Cerebellar cortex (tissue), 1 donor: ENCODE measurements around the gene RRP7A.
"Not testable (repeated sequence)": the region's sequence is repeated elsewhere in the genome, so short reads cannot be mapped to it uniquely, and the experiment has no call there.

Experiments
- DNase-seq: peaks from one replicate; pipeline ENCODE4 v3.0.0-alpha.2; 2015; ENCODE audit warnings: low spot score

Gene RRP7A

GRCh38 chr22:42495533-42496141, 24.0 kb downstream of the RRP7A start:
- not testable (repeated sequence) for DNase-seq

- no peak for DNase-seq
These were observed 26.2 kb downstream of the RRP7A start for GRCh38 chr22:42493393-42493792.

GRCh38 chr22:42492323-42492690, 27.3 kb downstream of the RRP7A start:
- no peak for DNase-seq

GRCh38 chr22:42490243-42490832, 29.3 kb downstream of the RRP7A start:
- DNase-seq, result no peak

GRCh38 chr22:42489000-42489399, 30.6 kb downstream of the RRP7A start:
- DNase-seq, result no peak

- DNase-seq, result no peak
These were observed 35.1 kb downstream of the RRP7A start for GRCh38 chr22:42484506-42484905.

- DNase-seq, result not testable (repeated sequence)
These were observed 35.9 kb downstream of the RRP7A start for GRCh38 chr22:42483610-42484223.

- no peak for DNase-seq
These were observed 44.5 kb downstream of the RRP7A start for GRCh38 chr22:42475122-42475521.

- peak; percentile 58 for DNase-seq
These were observed 46.0 kb downstream of the RRP7A start for GRCh38 chr22:42473484-42474193.

GRCh38 chr22:42472671-42473070, 46.9 kb downstream of the RRP7A start:
- no peak for DNase-seq

GRCh38 chr22:42471441-42471840, 48.2 kb downstream of the RRP7A start:
- DNase-seq, result no peak

GRCh38 chr22:42470366-42471082, 49.1 kb downstream of the RRP7A start:
- peak; percentile 7 for DNase-seq

GRCh38 chr22:42468841-42469240, 50.8 kb downstream of the RRP7A start:
- no peak for DNase-seq

GRCh38 chr22:42462016-42462415, 57.6 kb downstream of the RRP7A start:
- no peak for DNase-seq

- no peak for DNase-seq
These were observed 58.1 kb downstream of the RRP7A start for GRCh38 chr22:42461511-42461910.
